ENCODE measurements around the gene DNAJB1. TPM values are rescaled to one million over a fixed set of nuclear protein-coding genes. Genes with fewer than 3 reads are reported as not detected.

The DNAJB1 gene
- polyA plus RNA-seq, 1 donor (not counting 4 experiments of a cell fraction or from before 2014, with no cell fraction given), result 265 TPM

- no peak for TF ChIP-seq EZH2 (IDR thresholded peaks at IDR 0.05; ENCODE audit: low read length)
- TF ChIP-seq, protein P1, sequence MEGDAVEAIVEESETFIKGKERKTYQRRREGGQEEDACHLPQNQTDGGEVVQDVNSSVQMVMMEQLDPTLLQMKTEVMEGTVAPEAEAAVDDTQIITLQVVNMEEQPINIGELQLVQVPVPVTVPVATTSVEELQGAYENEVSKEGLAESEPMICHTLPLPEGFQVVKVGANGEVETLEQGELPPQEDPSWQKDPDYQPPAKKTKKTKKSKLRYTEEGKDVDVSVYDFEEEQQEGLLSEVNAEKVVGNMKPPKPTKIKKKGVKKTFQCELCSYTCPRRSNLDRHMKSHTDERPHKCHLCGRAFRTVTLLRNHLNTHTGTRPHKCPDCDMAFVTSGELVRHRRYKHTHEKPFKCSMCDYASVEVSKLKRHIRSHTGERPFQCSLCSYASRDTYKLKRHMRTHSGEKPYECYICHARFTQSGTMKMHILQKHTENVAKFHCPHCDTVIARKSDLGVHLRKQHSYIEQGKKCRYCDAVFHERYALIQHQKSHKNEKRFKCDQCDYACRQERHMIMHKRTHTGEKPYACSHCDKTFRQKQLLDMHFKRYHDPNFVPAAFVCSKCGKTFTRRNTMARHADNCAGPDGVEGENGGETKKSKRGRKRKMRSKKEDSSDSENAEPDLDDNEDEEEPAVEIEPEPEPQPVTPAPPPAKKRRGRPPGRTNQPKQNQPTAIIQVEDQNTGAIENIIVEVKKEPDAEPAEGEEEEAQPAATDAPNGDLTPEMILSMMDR (optimal IDR thresholded peaks at IDR 0.05 in 1 of 3, IDR thresholded peaks at IDR 0.05 in 1 of 3, conservative IDR thresholded peaks at IDR 0.05 in 1 of 3; ENCODE audit: extremely low read depth in 1 of 3, insufficient read depth in 2 of 3, low read length in 3 of 3), result no peak
- DNase-seq (ENCODE audit: low read depth, low spot score), result peak; percentile 80
- dilution Hi-C loops (cut with MboI; ENCODE audit: extremely low pct_ligation_motif_present, low sequenced_read_pairs), result no loop called here
Measured at GRCh38 chr19:14476673-14477401, 41.4 kb downstream of the DNAJB1 start.

DNA sequence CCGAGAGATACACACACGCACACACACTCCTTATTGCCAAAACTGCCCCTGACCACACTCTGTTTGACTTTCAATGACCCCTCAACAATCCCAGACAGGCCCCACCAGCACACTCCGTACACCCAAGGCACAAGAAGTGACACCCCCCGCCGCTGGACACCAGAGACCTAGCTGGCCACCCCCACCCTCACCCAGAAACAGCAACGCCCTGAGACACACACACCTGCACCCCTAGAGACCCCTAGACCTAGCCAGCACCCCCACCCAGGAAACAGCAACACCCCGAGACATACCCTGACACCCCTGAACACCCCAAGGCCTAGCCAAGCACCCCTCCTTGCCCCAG is 41.9 kb downstream of the DNAJB1 start:
- Histone ChIP-seq H4K20me1 (ENCODE audit: control insufficient read depth, extremely low read depth, insufficient read depth, low read length) (peaks cover 5% of the 10 kb centered on the region), H3K27ac (ENCODE audit: control insufficient read depth, insufficient read depth, low read length) (peak overlapping the region; percentile 13), H3K9ac (ENCODE audit: control insufficient read depth, extremely low read depth, insufficient read depth, low read length) (no peak overlapping the region)

More at GRCh38 chr19:14476673-14477401, 41.4 kb downstream of the DNAJB1 start:
- peaks cover 26% of the 10 kb centered on the region for H3K4me1 ChIP-seq (ENCODE audit: control insufficient read depth, extremely low read depth, insufficient read depth, low read length)
- no peak overlapping the region for H3K9ac ChIP-seq (ENCODE audit: control insufficient read depth, extremely low read depth, insufficient read depth, low read length)
- H2AFZ ChIP-seq (ENCODE audit: control insufficient read depth, low read length), result no peak overlapping the region
- H3K27me3 ChIP-seq (ENCODE audit: control insufficient read depth, extremely low read depth, insufficient read depth, low read length), result peaks cover 6% of the 10 kb centered on the region
- peak overlapping the region; percentile 27 for H3K4me2 ChIP-seq (ENCODE audit: control insufficient read depth, extremely low read depth, insufficient read depth, low read depth, low read length)
- peak overlapping the region; percentile 26 for H3K27ac ChIP-seq (ENCODE audit: control insufficient read depth, insufficient read depth, low read length)
- H3K4me3 ChIP-seq (ENCODE audit: control insufficient read depth in 2 of 3, extremely low read depth in 1 of 3, insufficient read depth in 2 of 3, low read depth in 1 of 3, low read length in 3 of 3), result no peak overlapping the region
- H3K36me3 ChIP-seq (ENCODE audit: control insufficient read depth in 2 of 2, extremely low read depth in 1 of 2, insufficient read depth in 2 of 2, low read length in 2 of 2), result peaks cover 19 to 36% of the 10 kb centered on the region in 2 experiments
- peak; percentile 81 for FAIRE-seq
- peaks cover 5% of the 10 kb centered on the region for H4K20me1 ChIP-seq (ENCODE audit: control insufficient read depth, extremely low read depth, insufficient read depth, low read length)
- no peaks in the 10 kb centered on the region for H3K9me1 ChIP-seq (ENCODE audit: control insufficient read depth, extremely low read depth, insufficient read depth, low read length)
- no peaks in the 10 kb centered on the region for H3K9me3 ChIP-seq (ENCODE audit: control insufficient read depth, low read depth, low read length)
- H3K79me2 ChIP-seq (ENCODE audit: control insufficient read depth, insufficient read depth, low read length), result peaks cover 2% of the 10 kb centered on the region

More for the DNA sequence above, 41.9 kb downstream of the DNAJB1 start:
- H3K4me3 ChIP-seq (ENCODE audit: control insufficient read depth in 2 of 3, extremely low read depth in 1 of 3, insufficient read depth in 2 of 3, low read depth in 1 of 3, low read length in 3 of 3), result no peak overlapping the region
- H2AFZ ChIP-seq (ENCODE audit: control insufficient read depth, low read length), result no peak overlapping the region
- no peaks in the 10 kb centered on the region for H3K9me3 ChIP-seq (ENCODE audit: control insufficient read depth, low read depth, low read length)
- TF ChIP-seq EZH2 (IDR thresholded peaks at IDR 0.05; ENCODE audit: low read length), result no peak
- TF ChIP-seq, protein P1 (optimal IDR thresholded peaks at IDR 0.05 in 1 of 3, IDR thresholded peaks at IDR 0.05 in 1 of 3, conservative IDR thresholded peaks at IDR 0.05 in 1 of 3; ENCODE audit: extremely low read depth in 1 of 3, insufficient read depth in 2 of 3, low read length in 3 of 3), result no peak
- dilution Hi-C loops (cut with MboI; ENCODE audit: extremely low pct_ligation_motif_present, low sequenced_read_pairs), result no loop called here
- H3K79me2 ChIP-seq (ENCODE audit: control insufficient read depth, insufficient read depth, low read length), result no peaks in the 10 kb centered on the region
- no peak for FAIRE-seq
- peak overlapping the region; percentile 20 for H3K4me2 ChIP-seq (ENCODE audit: control insufficient read depth, extremely low read depth, insufficient read depth, low read depth, low read length)
- H3K27me3 ChIP-seq (ENCODE audit: control insufficient read depth, extremely low read depth, insufficient read depth, low read length), result peaks cover 6% of the 10 kb centered on the region
- H3K4me1 ChIP-seq (ENCODE audit: control insufficient read depth, extremely low read depth, insufficient read depth, low read length), result peaks cover 26% of the 10 kb centered on the region
- DNase-seq (ENCODE audit: low read depth, low spot score), result no peak
- H3K36me3 ChIP-seq (ENCODE audit: control insufficient read depth in 2 of 2, extremely low read depth in 1 of 2, insufficient read depth in 2 of 2, low read length in 2 of 2), result peaks cover 18 to 33% of the 10 kb centered on the region in 2 experiments
- H3K9me1 ChIP-seq (ENCODE audit: control insufficient read depth, extremely low read depth, insufficient read depth, low read length), result no peaks in the 10 kb centered on the region

All from keratinocyte (primary cell).